Right renal pelvis (tissue), 4 donors: ENCODE data around the gene PIP4K2B. TPM values are rescaled to one million over a fixed set of nuclear protein-coding genes. Genes with fewer than 3 reads are reported as not detected.

Source experiments
- DNase-seq, 4 donors: peaks; one replicate each; pipeline ENCODE4 v3.0.0-alpha.2; 2013; ENCODE audit warnings: low read depth in 4 of 4, low spot score in 3 of 4, missing footprints in 1 of 4
- polyA plus RNA-seq, 4 donors: library from polyadenylated mRNA; unstranded; fragments of 120-200 nt; gene quantifications; one replicate each; pipeline ENCODE4 v1.2.1, GENCODE V29; 2013; ENCODE audit not compliant: insufficient read length in 4 of 4

Gene PIP4K2B
- polyA plus RNA-seq, 4 donors = 74.1 to 84.5 (median 81.9) TPM

- DNase-seq = no peak
These were observed 19.2 kb downstream of the PIP4K2B start for GRCh38 chr17:38779965-38780752.

- no peak for DNase-seq
These were observed 21.6 kb downstream of the PIP4K2B start for GRCh38 chr17:38777641-38778250.

- DNase-seq = no peak
These were observed 26.1 kb downstream of the PIP4K2B start for GRCh38 chr17:38773258-38773657.

- DNase-seq = no peak
These were observed 30.9 kb downstream of the PIP4K2B start for GRCh38 chr17:38768417-38768816.

GRCh38 chr17:38766341-38766740, 33.0 kb downstream of the PIP4K2B start:
- no peak for DNase-seq

- no peak for DNase-seq
These were observed 37.1 kb downstream of the PIP4K2B start for GRCh38 chr17:38762231-38762630.

GRCh38 chr17:38761612-38762011, 37.7 kb downstream of the PIP4K2B start:
- DNase-seq = no peak

- DNase-seq = no peak
These were observed 46.3 kb downstream of the PIP4K2B start for GRCh38 chr17:38753071-38753506.

- peak; percentile 88 to 98 (median 98) for DNase-seq
These were observed 46.9 kb downstream of the PIP4K2B start, which contains the start of gene PSMB3 for GRCh38 chr17:38752308-38753070. Gene PSMB3 (plus strand): TSS chr17:38752741. CDS start chr17:38752827, 86 bp downstream.

- DNase-seq = peak in 1 of 4 donors; percentile 79
These were observed 47.5 kb downstream of the PIP4K2B start for GRCh38 chr17:38751808-38752307.

- DNase-seq = no peak
These were observed 48.1 kb downstream of the PIP4K2B start for GRCh38 chr17:38751144-38751807.

- DNase-seq = no peak
These were observed 48.8 kb downstream of the PIP4K2B start for GRCh38 chr17:38750312-38751121.

GRCh38 chr17:38750044-38750311, 49.4 kb downstream of the PIP4K2B start:
- DNase-seq = no peak

- DNase-seq = no peak
These were observed 49.9 kb downstream of the PIP4K2B start for GRCh38 chr17:38749223-38750043.

GRCh38 chr17:38748892-38749222, 50.5 kb downstream of the PIP4K2B start:
- no peak for DNase-seq

- DNase-seq = peak; percentile 88 to 93 (median 92)
These were observed 51.0 kb downstream of the PIP4K2B start, which contains the start of gene PCGF2 for GRCh38 chr17:38748149-38748891. Gene PCGF2 (minus strand): TSS chr17:38748336. CDS start chr17:38740402, 7,934 bp downstream.

GRCh38 chr17:38747463-38748148, 51.8 kb downstream of the PIP4K2B start:
- DNase-seq = no peak
